H9 (cell line): Measurements from ENCODE around the gene PRLH. TPM values are rescaled to one million over a fixed set of nuclear protein-coding genes. Genes with fewer than 3 reads are reported as not detected.

Source experiments
- DNase-seq: peaks from one replicate; pipeline ENCODE4 v3.0.0-alpha.2; 2017
- H2AFZ ChIP-seq: one replicate; pipeline ENCODE4 v1.6.1; 2013; ENCODE audit warnings: mild to moderate bottlenecking, low read length, control low read depth, moderate library complexity
- H2AK5ac ChIP-seq: 2 replicates; pipeline ENCODE4 v1.6.1; 2013; ENCODE audit warnings: low read length, control low read depth, mixed read lengths; ENCODE audit not compliant: insufficient read length
- H2BK120ac ChIP-seq: one replicate; pipeline ENCODE4 v1.6.1; 2013; ENCODE audit warnings: low read depth, mild to moderate bottlenecking, low read length, control low read depth, inconsistent platforms; ENCODE audit not compliant: poor library complexity, severe bottlenecking
- H2BK12ac ChIP-seq: 2 replicates; pipeline ENCODE4 v1.6.1; 2013; ENCODE audit warnings: low read length, control low read depth, mixed read lengths, low read depth; ENCODE audit not compliant: insufficient read length
- H2BK15ac ChIP-seq: 2 replicates; pipeline ENCODE4 v1.6.1; 2013; ENCODE audit warnings: low read depth, low read length, control low read depth
- H2BK20ac ChIP-seq: one replicate; pipeline ENCODE4 v1.6.1; 2013; ENCODE audit warnings: low read depth, mild to moderate bottlenecking, low read length, control low read depth, inconsistent platforms; ENCODE audit not compliant: poor library complexity, severe bottlenecking
- H2BK5ac ChIP-seq: 2 replicates; pipeline ENCODE4 v1.6.1; 2013; ENCODE audit warnings: low read length, control low read depth, mixed read lengths; ENCODE audit not compliant: insufficient read length
- H3K14ac ChIP-seq: 2 replicates; pipeline ENCODE4 v1.6.1; 2013; ENCODE audit warnings: low read length, control low read depth; ENCODE audit not compliant: insufficient read depth
- H3K18ac ChIP-seq: 2 replicates; pipeline ENCODE4 v1.6.1; 2013; ENCODE audit warnings: low read depth, mild to moderate bottlenecking, mixed read lengths, low read length, control low read depth; ENCODE audit not compliant: insufficient read length
- H3K23ac ChIP-seq: 2 replicates; pipeline ENCODE4 v1.6.1; 2013; ENCODE audit warnings: low read length, control low read depth, mixed read lengths, low read depth; ENCODE audit not compliant: insufficient read length
- H3K23me2 ChIP-seq: 2 replicates; pipeline ENCODE4 v1.6.1; 2013; ENCODE audit warnings: low read depth, mild to moderate bottlenecking, mixed read lengths, low read length, control low read depth; ENCODE audit not compliant: insufficient read length, poor library complexity, severe bottlenecking
- H3K27ac ChIP-seq: 2 replicates; pipeline ENCODE4 v1.5.1; 2013; ENCODE audit warnings: low read length, control low read depth, mixed read lengths, low read depth; ENCODE audit not compliant: insufficient read length
- H3K27me3 ChIP-seq: 2 replicates; pipeline ENCODE4 v1.6.1; 2013; ENCODE audit warnings: low read length, control low read depth, inconsistent platforms; ENCODE audit not compliant: insufficient read depth
- H3K4ac ChIP-seq: 2 replicates; pipeline ENCODE4 v1.6.1; 2013; ENCODE audit warnings: low read depth, mild to moderate bottlenecking, control low read depth, inconsistent platforms, low read length, moderate library complexity
- H3K4me1 ChIP-seq: 2 replicates; pipeline ENCODE4 v1.6.1; 2013; ENCODE audit warnings: low read length, control low read depth, inconsistent platforms; ENCODE audit not compliant: insufficient read depth
- H3K4me2 ChIP-seq: 2 replicates; pipeline ENCODE4 v1.6.1; 2013; ENCODE audit warnings: low read length, control low read depth, mixed read lengths; ENCODE audit not compliant: insufficient read length, insufficient read depth
- H3K56ac ChIP-seq: 2 replicates; pipeline ENCODE4 v1.6.1; 2013; ENCODE audit warnings: low read depth, mild to moderate bottlenecking, mixed read lengths, low read length, control low read depth; ENCODE audit not compliant: insufficient read length
- H3K79me1 ChIP-seq: 2 replicates; pipeline ENCODE4 v1.6.1; 2013; ENCODE audit warnings: low read depth, mild to moderate bottlenecking, moderate library complexity, low read length, control low read depth, inconsistent platforms; ENCODE audit not compliant: insufficient read depth, poor library complexity, severe bottlenecking
- H3K79me2 ChIP-seq: 2 replicates; pipeline ENCODE4 v1.6.1; 2013; ENCODE audit warnings: low read length, control low read depth, inconsistent platforms; ENCODE audit not compliant: insufficient read depth
- H3K9ac ChIP-seq: 2 replicates; pipeline ENCODE4 v1.6.1; 2013; ENCODE audit warnings: low read length, control low read depth, mixed read lengths; ENCODE audit not compliant: insufficient read length; ENCODE audit errors: extremely low read depth
- H3K9me3 ChIP-seq: one replicate; pipeline ENCODE4 v1.6.1; 2013; ENCODE audit warnings: low read depth, low read length, inconsistent platforms; ENCODE audit not compliant: control insufficient read depth
- H3T11ph ChIP-seq: one replicate; pipeline ENCODE4 v1.6.1; 2013; ENCODE audit warnings: mild to moderate bottlenecking, low read length, control low read depth, inconsistent platforms
- H4K20me1 ChIP-seq: one replicate; pipeline ENCODE4 v1.6.1; 2013; ENCODE audit not compliant: control insufficient read depth, insufficient read length, insufficient read depth
- H4K5ac ChIP-seq: 2 replicates; pipeline ENCODE4 v1.6.1; 2013; ENCODE audit warnings: low read depth, mild to moderate bottlenecking, mixed read lengths, low read length, control low read depth; ENCODE audit not compliant: insufficient read length
- H4K8ac ChIP-seq: replicated peaks from 2 replicates; pipeline ENCODE4 v1.6.1; 2013; ENCODE audit warnings: low read length, control low read depth, mixed read lengths, low read depth; ENCODE audit not compliant: insufficient read length
- H4K91ac ChIP-seq: 2 replicates; pipeline ENCODE4 v1.6.1; 2013; ENCODE audit warnings: low read depth, mild to moderate bottlenecking, moderate library complexity, mixed read lengths, low read length, control low read depth; ENCODE audit not compliant: insufficient read length
- H3K27ac Mint-ChIP-seq, 3 experiments: 2 replicates in 2 of 3; 3 replicates in 1 of 3; pipeline ENCODE4 v1.8.0; 2020 to 2021; ENCODE audit warnings: mixed read lengths in 3 of 3, mild to moderate bottlenecking in 1 of 3, moderate library complexity in 1 of 3
- H3K27me3 Mint-ChIP-seq: 2 replicates; pipeline ENCODE4 v1.8.0; 2021; ENCODE audit warnings: low read depth, mild to moderate bottlenecking, moderate library complexity, mixed read lengths
- H3K36me3 Mint-ChIP-seq, 3 experiments: 2 replicates in 2 of 3; 3 replicates in 1 of 3; pipeline ENCODE4 v1.8.0; 2020 to 2021; ENCODE audit warnings: low read depth in 3 of 3, mixed read lengths in 3 of 3; ENCODE audit not compliant: insufficient read depth in 1 of 3
- H3K4me1 Mint-ChIP-seq, 2 experiments: 2 replicates each; pipeline ENCODE4 v1.8.0; 2020; ENCODE audit warnings: mixed read lengths in 2 of 2
- H3K4me3 Mint-ChIP-seq, 2 experiments: 2 replicates in 1 of 2; 3 replicates in 1 of 2; pipeline ENCODE4 v1.8.0; 2020 to 2021; ENCODE audit warnings: mild to moderate bottlenecking in 2 of 2, mixed read lengths in 2 of 2, moderate library complexity in 1 of 2
- H3K9me3 Mint-ChIP-seq, 2 experiments: 2 replicates in 1 of 2; 3 replicates in 1 of 2; pipeline ENCODE4 v1.8.0; 2020; ENCODE audit warnings: mild to moderate bottlenecking in 2 of 2, mixed read lengths in 2 of 2, moderate library complexity in 1 of 2
- WGBS: extraction: QIAGEN DNeasy Blood & Tissue Kit; methylation state at CpG from one replicate; pipeline ENCODE4 v1.1.7; 2013; ENCODE audit warnings: missing lambda C conversion rate, low lambda C conversion rate, mixed read lengths; ENCODE audit not compliant: insufficient read length; ENCODE audit errors: extremely low coverage; 5-methylcytosine and 5-hydroxymethylcytosine counted together
- total RNA-seq: library from RNA; stranded (reverse); gene quantifications from 2 replicates; pipeline ENCODE4 v1.2.1, GENCODE V29; 2021
- TF ChIP-seq, protein P1 (sequence below): fragments of 200-600 bp; sonication (generic); conservative IDR thresholded peaks from 3 replicates; pipeline ENCODE4 v1.8.0; 2021; ENCODE audit warnings: antibody characterized with exemption, mild to moderate bottlenecking

The PRLH gene
- total RNA-seq, 1 experiment from 2014 or later: not detected

DNA sequence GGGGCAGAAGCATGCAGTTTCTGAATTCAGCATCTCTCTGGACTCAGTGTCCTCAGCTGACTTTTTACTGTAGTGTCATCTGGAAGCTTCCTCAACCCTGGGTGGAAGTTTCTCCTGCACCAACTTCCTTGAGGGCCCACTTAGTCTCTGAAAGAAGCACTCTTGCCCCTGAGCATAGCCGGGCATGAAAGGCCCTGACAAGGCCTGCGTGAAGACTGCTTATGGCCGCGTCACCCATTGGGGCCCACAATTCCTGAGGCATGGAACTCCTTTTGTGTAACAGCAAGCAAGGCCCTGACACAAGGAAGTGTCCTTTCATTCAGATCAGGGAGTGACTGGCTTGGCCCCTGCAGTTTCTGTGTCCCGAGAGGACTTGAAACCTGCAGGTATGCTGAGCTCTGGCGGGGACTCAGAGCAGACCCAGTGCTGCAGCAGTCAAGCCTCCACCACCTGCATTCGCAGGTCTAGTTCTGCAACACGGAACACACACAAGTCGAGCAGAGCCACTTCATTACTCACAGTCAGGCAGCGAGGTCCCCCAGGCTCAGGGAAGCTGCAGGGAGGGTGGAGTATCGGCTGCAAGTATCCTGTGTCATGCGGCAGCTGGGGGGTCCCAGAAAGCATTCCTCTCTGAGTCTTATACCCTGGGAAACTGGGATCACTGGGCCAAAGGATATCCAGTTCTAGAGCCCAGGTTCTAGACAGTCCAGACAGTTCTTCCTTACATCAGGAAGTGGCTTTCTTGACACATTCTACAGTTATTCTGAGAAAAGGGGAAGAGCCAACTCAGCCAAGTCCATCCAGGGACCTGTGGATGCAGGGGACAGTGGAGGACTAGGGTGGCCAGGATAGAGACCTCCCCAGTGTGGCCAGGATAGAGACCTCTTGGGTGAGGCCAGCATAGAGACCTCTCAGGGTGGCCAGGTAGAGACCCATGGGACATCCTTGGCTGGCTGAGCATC, 35.6 kb upstream of the PRLH start:
- Histone ChIP-seq H4K20me1 (no peaks in the 10 kb centered on the region), H3K79me2 (no peaks in the 10 kb centered on the region), H2AK5ac (no peak overlapping the region), H2BK20ac (no peak overlapping the region), H2BK15ac (no peak overlapping the region), H3K23me2 (peaks cover 2% of the 10 kb centered on the region), H3T11ph (no peak overlapping the region), H2AFZ (no peak overlapping the region), H3K9me3 (no peaks in the 10 kb centered on the region), H3K4ac (no peak overlapping the region), H2BK12ac (no peak overlapping the region), H4K91ac (no peak overlapping the region), H3K14ac (no peak overlapping the region), H4K5ac (no peak overlapping the region), H3K4me1 (no peaks in the 10 kb centered on the region), H3K4me2 (no peak overlapping the region), H2BK120ac (no peak overlapping the region), H3K79me1 (no peaks in the 10 kb centered on the region), H2BK5ac (no peak overlapping the region), H3K9ac (no peak overlapping the region), H3K27me3 (no peaks in the 10 kb centered on the region), H4K8ac (no peak overlapping the region), H3K56ac (no peak overlapping the region), H3K27ac (no peak overlapping the region), H3K18ac (no peak overlapping the region), H3K23ac (no peak overlapping the region)
- Mint-ChIP-seq H3K9me3 (no peaks in the 10 kb centered on the region), H3K4me1 (peaks cover 6 to 10% of the 10 kb centered on the region in 2 experiments), H3K27ac (no peak overlapping the region; a peak in 1 of 7 replicates), H3K36me3 (no peaks in the 10 kb centered on the region; a peak in 2 of 7 replicates), H3K4me3 (no peak overlapping the region), H3K27me3 (peaks cover 23% of the 10 kb centered on the region)
- no peak for DNase-seq
- TF ChIP-seq, protein P1, sequence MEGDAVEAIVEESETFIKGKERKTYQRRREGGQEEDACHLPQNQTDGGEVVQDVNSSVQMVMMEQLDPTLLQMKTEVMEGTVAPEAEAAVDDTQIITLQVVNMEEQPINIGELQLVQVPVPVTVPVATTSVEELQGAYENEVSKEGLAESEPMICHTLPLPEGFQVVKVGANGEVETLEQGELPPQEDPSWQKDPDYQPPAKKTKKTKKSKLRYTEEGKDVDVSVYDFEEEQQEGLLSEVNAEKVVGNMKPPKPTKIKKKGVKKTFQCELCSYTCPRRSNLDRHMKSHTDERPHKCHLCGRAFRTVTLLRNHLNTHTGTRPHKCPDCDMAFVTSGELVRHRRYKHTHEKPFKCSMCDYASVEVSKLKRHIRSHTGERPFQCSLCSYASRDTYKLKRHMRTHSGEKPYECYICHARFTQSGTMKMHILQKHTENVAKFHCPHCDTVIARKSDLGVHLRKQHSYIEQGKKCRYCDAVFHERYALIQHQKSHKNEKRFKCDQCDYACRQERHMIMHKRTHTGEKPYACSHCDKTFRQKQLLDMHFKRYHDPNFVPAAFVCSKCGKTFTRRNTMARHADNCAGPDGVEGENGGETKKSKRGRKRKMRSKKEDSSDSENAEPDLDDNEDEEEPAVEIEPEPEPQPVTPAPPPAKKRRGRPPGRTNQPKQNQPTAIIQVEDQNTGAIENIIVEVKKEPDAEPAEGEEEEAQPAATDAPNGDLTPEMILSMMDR: no peak
- no CpG with 5 or more reads among the region's 12 CpGs for WGBS
